Mucosa of gallbladder (tissue), 1 donor: ENCODE data around the gene HEG1. TPM values are rescaled to one million over a fixed set of nuclear protein-coding genes. Genes with fewer than 3 reads are reported as not detected.

Experiments
- DNase-seq: peaks from one replicate; pipeline ENCODE4 v3.0.0-alpha.2; 2020; ENCODE audit warnings: low spot score
- total RNA-seq: library from RNA; stranded (reverse); gene quantifications from one replicate; pipeline ENCODE4 v1.2.1, GENCODE V29; 2021
- donor health status: DM: no; HTN: no; CAD: no.

Gene HEG1
- total RNA-seq, 1 donor from 2014 or later: 47.6 TPM

- DNase-seq: no peak
Observed at GRCh38 chr3:125050488-125051090, 5.2 kb downstream of the HEG1 start.

- DNase-seq: no peak
Observed at GRCh38 chr3:125048282-125048681, 7.5 kb downstream of the HEG1 start.

GRCh38 chr3:125045965-125046364 lies 9.8 kb downstream of the HEG1 start:
- DNase-seq: no peak

- no peak for DNase-seq
Observed at GRCh38 chr3:125045194-125045593, 10.6 kb downstream of the HEG1 start.

- DNase-seq: no peak
Observed at GRCh38 chr3:125043599-125044151, 12.1 kb downstream of the HEG1 start.

- no peak for DNase-seq
Observed at GRCh38 chr3:125042725-125043406, 12.9 kb downstream of the HEG1 start.

GRCh38 chr3:125039131-125040100 lies 16.4 kb downstream of the HEG1 start:
- DNase-seq: no peak

- DNase-seq: no peak
Observed at GRCh38 chr3:125037498-125038150, 18.2 kb downstream of the HEG1 start.

- DNase-seq: no peak
Observed at GRCh38 chr3:125035217-125035616, 20.6 kb downstream of the HEG1 start.

GRCh38 chr3:125033616-125034015 lies 22.2 kb downstream of the HEG1 start:
- no peak for DNase-seq

- DNase-seq: no peak
Observed at GRCh38 chr3:125033135-125033534, 22.7 kb downstream of the HEG1 start.

GRCh38 chr3:125032683-125033082 lies 23.1 kb downstream of the HEG1 start:
- no peak for DNase-seq

GRCh38 chr3:125032100-125032643 lies 23.6 kb downstream of the HEG1 start:
- DNase-seq: no peak

GRCh38 chr3:125031544-125031943 lies 24.3 kb downstream of the HEG1 start:
- DNase-seq: no peak

- DNase-seq: no peak
Observed at GRCh38 chr3:125028657-125029056, 27.1 kb downstream of the HEG1 start.

GRCh38 chr3:125025642-125026041 lies 30.2 kb downstream of the HEG1 start:
- no peak for DNase-seq

GRCh38 chr3:125024817-125025216 lies 31.0 kb downstream of the HEG1 start:
- no peak for DNase-seq

- DNase-seq: no peak
Observed at GRCh38 chr3:125023833-125024555, 31.8 kb downstream of the HEG1 start.

GRCh38 chr3:125022206-125022605 lies 33.6 kb downstream of the HEG1 start:
- DNase-seq: no peak

GRCh38 chr3:125019271-125019670 lies 36.5 kb downstream of the HEG1 start:
- no peak for DNase-seq

GRCh38 chr3:125017406-125017805 lies 38.4 kb downstream of the HEG1 start:
- no peak for DNase-seq
